ENCODE measurements around the gene DUT. TPM values are rescaled to one million over a fixed set of nuclear protein-coding genes. Genes with fewer than 3 reads are reported as not detected.

DUT gene
- total RNA-seq, 2 experiments from 2014 or later: 605 to 628 TPM

DNA sequence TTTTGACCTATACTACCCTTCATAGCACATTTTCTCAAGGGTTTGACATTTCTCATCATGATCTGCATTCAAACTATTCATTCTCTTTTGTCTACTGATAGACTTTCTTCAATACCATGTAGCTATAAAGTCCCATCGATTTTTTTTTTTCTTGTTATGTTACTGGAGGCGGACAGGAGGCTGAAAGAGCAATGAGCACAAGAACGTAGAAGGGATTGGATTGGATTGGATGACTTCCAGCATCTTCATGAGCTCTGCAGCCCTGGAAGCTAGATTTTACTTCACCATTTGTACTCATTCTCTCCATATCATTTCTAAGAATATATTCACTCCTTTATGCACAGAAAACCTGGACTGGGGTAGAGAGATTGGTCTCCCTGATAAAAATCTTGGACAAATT, 43.2 kb downstream of the DUT start:
- Mint-ChIP-seq H3K27ac (no peak overlapping the region), H3K27me3 (ENCODE audit: low read depth) (peaks cover 29% of the 10 kb centered on the region), H3K36me3 (ENCODE audit: low read depth) (no peaks in the 10 kb centered on the region), H3K9me3 (peaks cover 2% of the 10 kb centered on the region), H3K4me3 (no peak overlapping the region), H3K4me1 (ENCODE audit: low read depth) (no peaks in the 10 kb centered on the region)
- CTCF ChIA-PET: interaction anchor here (2.0 kb wide), 1 partner anchor 16 kb away, joined by 9 read pairs; no protein-coding TSS in a partner anchor
- DNase-seq: no peak
- intact Hi-C loops (cut with micrococcal nuclease): no loop called here

GRCh38 chr15:48375767-48376166, 44.5 kb downstream of the DUT start:
- DNase-seq: no peak
- CTCF ChIA-PET: interaction anchor here (2.0 kb wide), 1 partner anchor 17 kb away, joined by 9 read pairs; no protein-coding TSS in a partner anchor
- peaks cover 32% of the 10 kb centered on the region for H3K27me3 Mint-ChIP-seq (ENCODE audit: low read depth)
- intact Hi-C loops (cut with micrococcal nuclease): no loop called here
- peaks cover 2% of the 10 kb centered on the region for H3K9me3 Mint-ChIP-seq
- H3K4me1 Mint-ChIP-seq (ENCODE audit: low read depth): no peaks in the 10 kb centered on the region
- no peak overlapping the region for H3K27ac Mint-ChIP-seq
- H3K4me3 Mint-ChIP-seq: no peak overlapping the region
- no peaks in the 10 kb centered on the region for H3K36me3 Mint-ChIP-seq (ENCODE audit: low read depth)

DNA sequence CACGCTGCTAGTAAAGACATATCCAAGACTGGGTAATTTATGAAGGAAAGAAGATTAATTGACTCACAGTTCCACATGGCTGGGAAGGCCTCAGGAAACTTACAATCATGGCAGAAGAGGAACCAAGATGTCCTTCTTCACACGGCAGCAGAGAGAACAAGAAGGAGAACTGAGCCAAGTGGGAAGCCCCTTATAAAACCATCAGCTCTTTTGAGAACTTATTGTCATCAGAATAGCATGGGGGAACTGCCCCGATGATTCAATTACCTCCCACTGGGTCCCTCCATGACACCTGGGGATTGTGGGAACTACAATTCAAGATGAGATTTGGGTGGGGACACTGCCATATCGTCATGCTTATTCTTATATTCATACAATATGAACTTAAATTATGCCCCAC, 49.0 kb downstream of the DUT start:
- Mint-ChIP-seq H3K4me1 (ENCODE audit: low read depth) (no peaks in the 10 kb centered on the region), H3K36me3 (ENCODE audit: low read depth) (no peaks in the 10 kb centered on the region), H3K27me3 (ENCODE audit: low read depth) (peaks cover 20% of the 10 kb centered on the region), H3K27ac (no peak overlapping the region), H3K9me3 (peaks cover 2% of the 10 kb centered on the region), H3K4me3 (no peak overlapping the region)
- no peak for DNase-seq
- intact Hi-C loops (cut with micrococcal nuclease): no loop called here
- CTCF ChIA-PET: no interaction called here

- H3K27ac Mint-ChIP-seq: no peak overlapping the region
- no peaks in the 10 kb centered on the region for H3K4me1 Mint-ChIP-seq (ENCODE audit: low read depth)
- intact Hi-C loops (cut with micrococcal nuclease): no loop called here
- H3K36me3 Mint-ChIP-seq (ENCODE audit: low read depth): no peaks in the 10 kb centered on the region
- H3K9me3 Mint-ChIP-seq: peaks cover 2% of the 10 kb centered on the region
- CTCF ChIA-PET: no interaction called here
- no peak for DNase-seq
- H3K27me3 Mint-ChIP-seq (ENCODE audit: low read depth): peaks cover 12% of the 10 kb centered on the region
- H3K4me3 Mint-ChIP-seq: no peak overlapping the region
These were observed 50.6 kb downstream of the DUT start for GRCh38 chr15:48381861-48382260.

DNA sequence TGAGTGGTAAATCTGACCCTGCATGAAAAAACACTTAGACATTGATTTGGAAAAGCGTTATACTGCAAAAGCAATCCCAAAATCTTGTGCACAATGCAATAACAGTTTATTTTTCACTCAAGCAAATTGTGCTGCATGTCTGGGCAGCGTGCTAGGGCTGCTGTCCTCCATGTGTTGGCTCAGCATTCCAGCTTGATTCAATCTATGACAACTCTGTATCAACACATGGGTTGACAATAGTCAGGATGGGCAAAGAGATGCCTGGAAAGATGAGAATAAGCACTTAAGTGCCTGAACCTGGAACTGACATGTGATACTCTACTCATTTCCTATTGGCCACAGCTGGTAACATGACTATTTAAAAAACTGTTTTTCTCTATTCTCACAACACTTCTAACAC, 51.8 kb downstream of the DUT start:
- Mint-ChIP-seq H3K4me3 (no peak overlapping the region), H3K27me3 (ENCODE audit: low read depth) (peaks cover 10% of the 10 kb centered on the region), H3K9me3 (no peaks in the 10 kb centered on the region), H3K36me3 (ENCODE audit: low read depth) (no peaks in the 10 kb centered on the region), H3K27ac (no peak overlapping the region), H3K4me1 (ENCODE audit: low read depth) (no peaks in the 10 kb centered on the region)
- no peak for DNase-seq
- CTCF ChIA-PET: interaction anchor here (0.6 kb wide), 1 partner anchor 17 kb away, joined by 5 read pairs; no protein-coding TSS in a partner anchor
- intact Hi-C loops (cut with micrococcal nuclease): no loop called here

- CTCF ChIA-PET: no interaction called here
- DNase-seq: no peak
- no peaks in the 10 kb centered on the region for H3K9me3 Mint-ChIP-seq
- H3K36me3 Mint-ChIP-seq (ENCODE audit: low read depth): no peaks in the 10 kb centered on the region
- intact Hi-C loops (cut with micrococcal nuclease): no loop called here
- H3K27me3 Mint-ChIP-seq (ENCODE audit: low read depth): peaks cover 10% of the 10 kb centered on the region
- no peak overlapping the region for H3K4me3 Mint-ChIP-seq
- H3K27ac Mint-ChIP-seq: no peak overlapping the region
- no peaks in the 10 kb centered on the region for H3K4me1 Mint-ChIP-seq (ENCODE audit: low read depth)
These were observed 53.4 kb downstream of the DUT start for GRCh38 chr15:48384616-48385015.

DNA sequence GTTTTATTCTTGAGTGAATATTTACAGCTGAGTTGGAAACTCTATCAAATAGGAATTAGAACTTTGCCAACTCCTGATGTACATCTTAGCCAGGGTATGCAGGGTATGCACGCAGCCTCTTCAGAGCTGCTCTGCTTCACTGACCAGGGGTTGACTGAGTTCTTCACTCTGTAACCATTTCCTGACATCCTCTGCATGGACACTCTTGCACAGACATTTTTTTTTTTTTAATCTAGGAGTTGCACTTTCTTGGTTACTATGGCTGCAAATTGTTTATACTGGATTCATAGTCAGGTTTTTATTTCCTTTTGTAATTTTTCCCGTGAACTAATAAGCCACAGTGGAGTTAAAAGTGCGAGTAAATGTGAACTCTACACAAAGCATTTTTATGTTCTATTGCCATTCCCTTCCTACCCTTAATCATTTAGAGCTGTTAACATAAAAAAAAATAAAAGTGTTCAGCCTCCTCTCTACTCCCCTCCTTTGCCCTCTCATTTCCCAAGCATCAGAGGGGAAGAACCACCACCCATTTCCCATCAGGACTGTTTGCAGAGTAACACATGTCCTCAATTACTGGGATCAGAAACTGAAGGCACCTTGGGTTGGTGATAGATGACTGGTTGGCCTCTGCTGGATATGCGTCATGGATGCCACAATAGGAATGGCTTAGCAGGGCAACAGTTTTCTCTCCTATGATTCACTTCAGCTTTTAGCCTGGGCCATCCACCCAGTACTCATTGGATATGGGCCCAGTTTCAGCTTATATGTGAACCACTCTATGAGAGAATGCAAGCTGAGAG, 54.0 kb downstream of the DUT start:
- Mint-ChIP-seq H3K36me3 (ENCODE audit: low read depth) (no peaks in the 10 kb centered on the region), H3K27me3 (ENCODE audit: low read depth) (peaks cover 8% of the 10 kb centered on the region), H3K9me3 (no peaks in the 10 kb centered on the region), H3K4me3 (no peak overlapping the region), H3K4me1 (ENCODE audit: low read depth) (no peaks in the 10 kb centered on the region), H3K27ac (no peak overlapping the region)
- CTCF ChIA-PET: no interaction called here
- intact Hi-C loops (cut with micrococcal nuclease): no loop called here
- no peak for DNase-seq

- no peaks in the 10 kb centered on the region for H3K36me3 Mint-ChIP-seq (ENCODE audit: low read depth)
- no peak for DNase-seq
- no peaks in the 10 kb centered on the region for H3K9me3 Mint-ChIP-seq
- H3K4me3 Mint-ChIP-seq: no peak overlapping the region
- CTCF ChIA-PET: no interaction called here
- H3K27me3 Mint-ChIP-seq (ENCODE audit: low read depth): peaks cover 6% of the 10 kb centered on the region
- no peaks in the 10 kb centered on the region for H3K4me1 Mint-ChIP-seq (ENCODE audit: low read depth)
- H3K27ac Mint-ChIP-seq: no peak overlapping the region
- intact Hi-C loops (cut with micrococcal nuclease): no loop called here
These were observed 57.0 kb downstream of the DUT start for GRCh38 chr15:48388016-48388851.

- intact Hi-C loops (cut with micrococcal nuclease): no loop called here
- Mint-ChIP-seq H3K27ac (no peak overlapping the region), H3K27me3 (ENCODE audit: low read depth) (peaks cover 4% of the 10 kb centered on the region), H3K9me3 (no peaks in the 10 kb centered on the region), H3K4me1 (ENCODE audit: low read depth) (no peaks in the 10 kb centered on the region), H3K36me3 (ENCODE audit: low read depth) (no peaks in the 10 kb centered on the region), H3K4me3 (no peak overlapping the region)
- no peak for DNase-seq
- CTCF ChIA-PET: no interaction called here
These were observed 57.7 kb downstream of the DUT start for GRCh38 chr15:48388910-48389309.

DNA sequence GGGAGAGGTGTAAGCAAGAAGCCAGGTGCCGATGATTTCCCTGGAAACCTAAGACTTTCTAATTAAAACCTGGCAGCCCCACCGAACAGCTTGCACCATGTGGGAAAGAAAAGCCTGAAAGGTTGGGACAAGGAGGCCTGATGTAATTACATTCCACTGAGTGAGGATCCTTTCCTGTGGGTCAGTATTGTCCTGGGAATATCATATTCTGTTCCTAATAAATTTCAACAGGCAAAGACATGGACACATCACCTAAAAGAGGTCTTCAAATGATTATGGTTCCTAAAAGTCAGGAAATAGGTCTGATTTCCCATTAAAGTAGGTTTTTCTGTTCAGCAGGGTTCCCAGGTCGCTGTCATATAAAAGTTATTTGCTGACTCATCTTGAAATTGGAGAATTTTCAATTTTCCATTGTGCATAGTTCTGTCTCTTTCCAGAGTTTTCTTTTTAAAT, 58.5 kb downstream of the DUT start:
- CTCF ChIA-PET: no interaction called here
- Mint-ChIP-seq H3K36me3 (ENCODE audit: low read depth) (no peaks in the 10 kb centered on the region), H3K27ac (no peak overlapping the region), H3K9me3 (no peaks in the 10 kb centered on the region), H3K27me3 (ENCODE audit: low read depth) (peaks cover 4% of the 10 kb centered on the region), H3K4me3 (no peak overlapping the region), H3K4me1 (ENCODE audit: low read depth) (no peaks in the 10 kb centered on the region)
- DNase-seq: no peak
- intact Hi-C loops (cut with micrococcal nuclease): no loop called here

GRCh38 chr15:48391950-48392349, 60.7 kb downstream of the DUT start:
- CTCF ChIA-PET: interaction anchor here (0.6 to 0.7 kb wide), 2 partner anchors 109 to 227 kb away, joined by 3 to 6 read pairs; no protein-coding TSS in a partner anchor

DNA sequence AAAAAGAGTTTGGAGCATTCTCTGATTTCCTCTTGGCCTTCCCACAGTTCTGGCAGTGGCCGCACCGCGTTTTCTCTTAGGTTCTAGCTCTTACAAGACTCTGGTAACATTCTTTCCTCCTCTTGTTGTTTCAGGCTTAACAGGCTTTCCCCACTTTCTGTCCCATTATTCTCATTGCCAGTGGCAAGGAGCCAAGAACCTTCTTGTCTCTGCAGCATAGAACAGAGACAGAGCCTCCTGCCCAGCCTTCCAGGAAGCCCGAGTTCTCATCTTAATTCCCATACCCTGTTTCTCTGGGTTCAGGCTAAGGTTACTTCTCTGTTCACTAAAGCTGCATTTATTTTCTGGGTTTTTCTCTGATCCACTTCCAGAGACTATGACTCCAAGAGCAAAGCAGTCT, 61.1 kb downstream of the DUT start:
- H3K27ac Mint-ChIP-seq: no peak overlapping the region
- no peaks in the 10 kb centered on the region for H3K36me3 Mint-ChIP-seq (ENCODE audit: low read depth)
- no peaks in the 10 kb centered on the region for H3K9me3 Mint-ChIP-seq
- CTCF ChIA-PET: interaction anchor here (0.6 to 0.7 kb wide), 2 partner anchors 109 to 227 kb away, joined by 3 to 6 read pairs; no protein-coding TSS in a partner anchor
- DNase-seq: no peak
- H3K4me3 Mint-ChIP-seq: no peak overlapping the region
- H3K4me1 Mint-ChIP-seq (ENCODE audit: low read depth): no peaks in the 10 kb centered on the region
- peaks cover 2% of the 10 kb centered on the region for H3K27me3 Mint-ChIP-seq (ENCODE audit: low read depth)
- intact Hi-C loops (cut with micrococcal nuclease): no loop called here

More at GRCh38 chr15:48391950-48392349, 60.7 kb downstream of the DUT start:
- peaks cover 2% of the 10 kb centered on the region for H3K27me3 Mint-ChIP-seq (ENCODE audit: low read depth)
- H3K4me1 Mint-ChIP-seq (ENCODE audit: low read depth): no peaks in the 10 kb centered on the region
- H3K27ac Mint-ChIP-seq: no peak overlapping the region
- H3K4me3 Mint-ChIP-seq: no peak overlapping the region
- DNase-seq: no peak
- intact Hi-C loops (cut with micrococcal nuclease): no loop called here
- no peaks in the 10 kb centered on the region for H3K9me3 Mint-ChIP-seq
- no peaks in the 10 kb centered on the region for H3K36me3 Mint-ChIP-seq (ENCODE audit: low read depth)

All from activated naive CD4-positive, alpha-beta T cell treated with anti-CD3 and anti-CD28 coated beads for 36 hours (primary cell).